T-helper 2 cell (primary cell): Measurements from ENCODE around the gene PEX12.
"Not testable (repeated sequence)": the region's sequence is repeated elsewhere in the genome, so short reads cannot be mapped to it uniquely, and the experiment has no call there.

Experiments
- DNase-seq, 5 experiments: peaks; one replicate each; pipeline versions ENCODE4 v3.0.0 to v3.0.0-alpha.2; 2012 to 2022

Gene PEX12

GRCh38 chr17:35577830-35578196 lies 558 bp downstream of the PEX12 start:
- no peak for DNase-seq

- no peak for DNase-seq
Observed at GRCh38 chr17:35575759-35576158, 2.6 kb downstream of the PEX12 start.

- no peak for DNase-seq
Observed at GRCh38 chr17:35569405-35569804, 9.0 kb downstream of the PEX12 start.

- peak in 3 of 5 experiments; percentile 11 to 56 (median 32) for DNase-seq
Observed at GRCh38 chr17:35568561-35568960, 9.8 kb downstream of the PEX12 start.

GRCh38 chr17:35566968-35567367 lies 11.4 kb downstream of the PEX12 start:
- no peak for DNase-seq

- DNase-seq = not testable (repeated sequence)
Observed at GRCh38 chr17:35563181-35563580, 15.2 kb downstream of the PEX12 start.

- DNase-seq = no peak
Observed at GRCh38 chr17:35560703-35561102, 17.7 kb downstream of the PEX12 start, which contains the start of gene SLFN14. Gene SLFN14, minus strand, starts transcription at chr17:35560819. Its CDS starts 2,757 bp downstream, at chr17:35558062.

- DNase-seq = no peak
Observed at GRCh38 chr17:35559495-35560210, 18.7 kb downstream of the PEX12 start.

- DNase-seq = no peak
Observed at GRCh38 chr17:35557353-35557752, 21.0 kb downstream of the PEX12 start.

GRCh38 chr17:35555691-35556090 lies 22.7 kb downstream of the PEX12 start:
- no peak for DNase-seq

- no peak for DNase-seq
Observed at GRCh38 chr17:35554668-35555067, 23.7 kb downstream of the PEX12 start.

GRCh38 chr17:35553310-35553709 lies 25.1 kb downstream of the PEX12 start:
- DNase-seq = no peak

GRCh38 chr17:35548978-35549377 lies 29.4 kb downstream of the PEX12 start:
- no peak for DNase-seq

GRCh38 chr17:35548208-35548810 lies 30.1 kb downstream of the PEX12 start:
- no peak for DNase-seq

GRCh38 chr17:35546487-35546886 lies 31.9 kb downstream of the PEX12 start:
- DNase-seq = no peak

GRCh38 chr17:35545150-35545549 lies 33.2 kb downstream of the PEX12 start:
- no peak for DNase-seq

GRCh38 chr17:35543856-35544255 lies 34.5 kb downstream of the PEX12 start:
- DNase-seq = no peak

- DNase-seq = no peak
Observed at GRCh38 chr17:35542990-35543389, 35.4 kb downstream of the PEX12 start.

- no peak for DNase-seq
Observed at GRCh38 chr17:35541434-35541833, 36.9 kb downstream of the PEX12 start.

GRCh38 chr17:35540589-35541404 lies 37.6 kb downstream of the PEX12 start:
- DNase-seq = peak in 3 of 5 experiments; percentile 22 to 84 (median 33)

- no peak for DNase-seq
Observed at GRCh38 chr17:35539659-35540026, 38.7 kb downstream of the PEX12 start.

GRCh38 chr17:35537601-35538141 lies 40.7 kb downstream of the PEX12 start, which contains the start of gene SLFN12L:
Gene SLFN12L, minus strand, starts transcription at chr17:35537678. Its CDS starts 15,314 bp downstream, at chr17:35522364.
- peak in 2 of 5 experiments; percentile 47 to 94 for DNase-seq

- DNase-seq = peak in 2 of 5 experiments; percentile 39 to 55
Observed at GRCh38 chr17:35536664-35537171, 41.7 kb downstream of the PEX12 start.
